Prostate gland (tissue), 2 donors: ENCODE data around the gene RASGRF2.

ENCODE experiments used
- POLR2A ChIP-seq: fragments of 450-650 bp; IDR thresholded peaks from one replicate; pipeline ENCODE4 v1.6.1; 2016; ENCODE audit warnings: antibody characterized with exemption, mild to moderate bottlenecking
- POLR2AphosphoS5 ChIP-seq: sonication (generic); formaldehyde crosslinking; IDR thresholded peaks from one replicate; pipeline ENCODE4 v1.6.1; 2017; ENCODE audit warnings: antibody characterized with exemption
- TF ChIP-seq, protein P1 (sequence below), 4 experiments: fragments of 200-600 bp in 2 of 4; fragments of 450-650 bp in 2 of 4; sonication (generic) in 2 of 4; IDR thresholded peaks; 1 replicate in 3 of 4; 2 replicates in 1 of 4; pipeline ENCODE4 v1.5.1; 2016 to 2019; ENCODE audit warnings: antibody characterized with exemption in 4 of 4, mild to moderate bottlenecking in 2 of 4, moderate library complexity in 2 of 4

DNA sequence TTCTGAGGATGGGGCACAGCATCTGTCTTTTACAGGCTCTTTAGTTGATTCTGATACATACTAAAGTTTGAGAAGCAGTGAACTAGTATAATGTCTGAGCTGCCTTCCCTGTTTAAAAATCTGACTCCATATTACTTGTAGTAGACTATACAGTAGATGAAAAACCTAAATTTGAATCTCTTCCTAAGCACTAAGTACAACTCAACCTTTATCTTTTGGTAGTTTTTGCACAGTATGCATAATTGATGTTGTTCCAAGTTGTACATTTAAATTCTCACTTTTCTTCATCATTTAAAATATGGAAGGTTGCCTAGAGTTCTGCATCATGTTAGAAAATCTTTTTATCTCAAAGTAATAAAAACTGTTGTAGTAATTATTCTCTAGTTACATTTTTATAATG is 174.4 kb downstream of the RASGRF2 start:
- TF ChIP-seq, protein P1, sequence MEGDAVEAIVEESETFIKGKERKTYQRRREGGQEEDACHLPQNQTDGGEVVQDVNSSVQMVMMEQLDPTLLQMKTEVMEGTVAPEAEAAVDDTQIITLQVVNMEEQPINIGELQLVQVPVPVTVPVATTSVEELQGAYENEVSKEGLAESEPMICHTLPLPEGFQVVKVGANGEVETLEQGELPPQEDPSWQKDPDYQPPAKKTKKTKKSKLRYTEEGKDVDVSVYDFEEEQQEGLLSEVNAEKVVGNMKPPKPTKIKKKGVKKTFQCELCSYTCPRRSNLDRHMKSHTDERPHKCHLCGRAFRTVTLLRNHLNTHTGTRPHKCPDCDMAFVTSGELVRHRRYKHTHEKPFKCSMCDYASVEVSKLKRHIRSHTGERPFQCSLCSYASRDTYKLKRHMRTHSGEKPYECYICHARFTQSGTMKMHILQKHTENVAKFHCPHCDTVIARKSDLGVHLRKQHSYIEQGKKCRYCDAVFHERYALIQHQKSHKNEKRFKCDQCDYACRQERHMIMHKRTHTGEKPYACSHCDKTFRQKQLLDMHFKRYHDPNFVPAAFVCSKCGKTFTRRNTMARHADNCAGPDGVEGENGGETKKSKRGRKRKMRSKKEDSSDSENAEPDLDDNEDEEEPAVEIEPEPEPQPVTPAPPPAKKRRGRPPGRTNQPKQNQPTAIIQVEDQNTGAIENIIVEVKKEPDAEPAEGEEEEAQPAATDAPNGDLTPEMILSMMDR (IDR thresholded peaks at IDR 0.05): no peak
- no peak for TF ChIP-seq POLR2A
- no peak for TF ChIP-seq POLR2AphosphoS5
